Activated T-cell treated with anti-CD3 and anti-CD28 coated beads, Interleukin-2, amount 50 U/mL, for 24 hours (primary cell): ENCODE results near the gene PRKACG.

Source experiments
- DNase-seq: peaks from one replicate; pipeline ENCODE4 v3.0.0-alpha.2; 2020
- H3K27ac Mint-ChIP-seq: 2 replicates; pipeline ENCODE4 v1.8.0; 2020; ENCODE audit warnings: mild to moderate bottlenecking, mixed read lengths
- H3K27me3 Mint-ChIP-seq: 2 replicates; pipeline ENCODE4 v1.8.0; 2020; ENCODE audit warnings: mixed read lengths
- H3K36me3 Mint-ChIP-seq: 2 replicates; pipeline ENCODE4 v1.8.0; 2020; ENCODE audit warnings: low read depth, mixed read lengths
- H3K4me1 Mint-ChIP-seq: 2 replicates; pipeline ENCODE4 v1.8.0; 2020; ENCODE audit warnings: low read depth, mixed read lengths
- H3K4me3 Mint-ChIP-seq: 2 replicates; pipeline ENCODE4 v1.8.0; 2020; ENCODE audit warnings: mild to moderate bottlenecking, moderate library complexity, mixed read lengths
- H3K9me3 Mint-ChIP-seq: 2 replicates; pipeline ENCODE4 v1.8.0; 2020; ENCODE audit warnings: mixed read lengths

Gene PRKACG

DNA sequence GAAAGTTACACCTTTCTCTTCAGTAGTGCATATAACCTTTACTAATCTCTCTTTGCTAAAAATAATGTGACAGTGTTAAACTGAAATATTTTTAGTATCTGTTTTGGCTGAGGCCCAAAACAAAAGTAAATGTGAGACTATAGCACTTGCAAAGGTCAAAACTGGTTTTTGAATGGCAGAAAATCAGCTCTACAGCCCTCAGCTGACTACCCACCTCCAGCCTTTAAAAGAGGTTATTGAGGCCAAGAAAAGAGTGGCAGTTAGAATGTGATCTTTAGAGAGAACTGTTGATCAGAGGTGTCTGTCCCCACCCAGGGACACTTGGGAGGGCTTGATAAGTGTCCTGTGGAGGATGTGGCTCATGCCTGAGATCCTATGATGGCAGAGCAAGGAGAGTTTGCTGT lies 30.9 kb downstream of the PRKACG start:
- H3K27me3 Mint-ChIP-seq = no peaks in the 10 kb centered on the region
- DNase-seq = no peak
- peaks cover 49% of the 10 kb centered on the region for H3K4me1 Mint-ChIP-seq
- no peak overlapping the region for H3K4me3 Mint-ChIP-seq
- peak overlapping the region; percentile 24 for H3K27ac Mint-ChIP-seq
- H3K9me3 Mint-ChIP-seq = no peaks in the 10 kb centered on the region
- no peaks in the 10 kb centered on the region for H3K36me3 Mint-ChIP-seq

DNA sequence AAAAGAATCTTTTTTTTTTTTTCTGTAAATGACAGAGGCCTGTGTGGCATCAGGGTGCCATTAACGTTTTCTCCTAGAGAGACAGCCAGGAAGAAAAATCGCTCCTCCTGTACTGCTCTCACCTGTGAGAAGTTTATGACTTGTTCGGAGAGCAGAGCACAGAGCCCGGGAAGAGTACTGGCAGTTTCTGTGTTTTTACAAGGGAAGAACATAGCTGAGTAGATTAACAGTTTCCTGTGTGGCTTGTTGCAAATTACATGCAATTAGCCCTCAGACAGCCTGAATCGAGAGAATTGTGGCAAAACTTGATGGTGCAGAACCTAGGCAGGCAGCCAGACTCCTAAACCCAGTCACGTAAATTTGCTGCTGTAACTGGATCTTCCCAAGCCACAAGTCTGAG lies 32.1 kb downstream of the PRKACG start:
- no peak for DNase-seq
- H3K27me3 Mint-ChIP-seq = no peaks in the 10 kb centered on the region
- no peak overlapping the region for H3K4me3 Mint-ChIP-seq
- H3K36me3 Mint-ChIP-seq = no peaks in the 10 kb centered on the region
- peaks cover 51% of the 10 kb centered on the region for H3K4me1 Mint-ChIP-seq
- H3K9me3 Mint-ChIP-seq = no peaks in the 10 kb centered on the region
- no peak overlapping the region for H3K27ac Mint-ChIP-seq

DNA sequence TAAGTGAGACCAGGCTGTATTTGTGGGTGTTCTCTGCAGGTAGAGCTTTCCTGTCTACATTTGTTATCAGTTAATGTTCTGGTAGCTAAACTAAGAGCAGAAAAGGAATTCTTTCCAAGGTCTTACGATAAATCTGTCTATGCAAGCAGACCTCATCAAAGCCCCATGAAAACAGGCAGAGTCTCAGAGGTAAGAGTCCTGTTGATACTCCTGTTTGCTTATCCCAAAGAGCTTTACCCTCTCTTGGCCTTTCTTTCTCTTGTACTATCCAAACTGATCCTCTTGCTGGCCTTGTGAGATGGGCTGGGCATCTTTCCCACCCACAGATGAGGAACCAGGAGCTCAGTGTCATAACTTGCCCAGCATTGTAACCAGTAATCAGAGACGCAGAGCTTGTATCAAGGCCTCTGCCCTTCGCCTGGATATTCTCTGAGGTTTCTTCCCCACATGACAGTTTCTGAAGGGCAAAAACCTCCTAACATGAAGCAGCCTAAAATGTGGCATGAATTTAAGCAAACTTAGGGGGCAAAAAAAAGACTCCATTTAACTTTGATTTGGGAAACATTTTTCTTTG lies 33.5 kb downstream of the PRKACG start:
- Mint-ChIP-seq H3K27me3 (no peaks in the 10 kb centered on the region), H3K4me3 (no peak overlapping the region), H3K9me3 (peaks cover 2% of the 10 kb centered on the region), H3K27ac (peak overlapping the region; percentile 27), H3K4me1 (peaks cover 56% of the 10 kb centered on the region), H3K36me3 (no peaks in the 10 kb centered on the region)
- no peak for DNase-seq

DNA sequence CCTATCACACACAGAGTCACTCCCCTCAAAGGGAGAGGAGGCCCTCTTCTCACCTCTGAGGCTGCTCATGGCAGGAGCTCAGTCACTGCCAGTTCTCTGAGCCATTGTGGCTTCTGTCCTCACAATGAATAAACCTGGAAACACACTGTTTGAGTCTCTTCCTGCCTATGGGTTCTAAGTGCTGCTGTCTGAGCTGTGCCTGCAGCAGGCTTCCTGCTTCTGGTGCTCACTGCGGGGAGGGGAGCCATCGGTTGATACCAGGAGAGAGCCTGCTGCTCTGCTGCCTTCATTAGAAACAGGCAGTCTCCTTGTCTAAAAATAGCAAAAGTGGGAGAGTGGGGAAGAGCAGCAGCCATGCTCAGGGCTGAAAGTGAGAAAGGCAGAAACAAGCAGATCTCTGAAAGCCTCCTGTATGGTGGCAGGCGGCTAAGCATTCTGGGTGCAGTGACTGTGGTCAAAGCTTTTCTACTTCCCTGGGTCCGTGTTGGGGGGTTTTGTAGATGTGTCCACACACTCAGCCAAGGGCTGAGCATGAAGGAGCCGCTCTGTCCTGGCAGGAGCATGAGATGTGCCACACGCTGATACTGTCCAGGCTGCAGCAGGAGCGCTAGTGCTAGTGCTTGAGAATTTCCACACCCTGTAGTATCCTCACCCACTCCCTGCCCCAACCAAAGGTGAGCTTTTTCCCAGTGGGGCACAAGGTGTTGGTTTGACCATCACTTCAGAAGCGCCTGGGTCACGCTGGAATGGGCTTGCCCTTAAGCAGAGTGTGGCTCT lies 34.2 kb downstream of the PRKACG start:
- Mint-ChIP-seq H3K9me3 (peaks cover 2% of the 10 kb centered on the region), H3K4me3 (peak overlapping the region; percentile 10), H3K27ac (peak overlapping the region; percentile 84), H3K27me3 (no peaks in the 10 kb centered on the region), H3K36me3 (no peaks in the 10 kb centered on the region), H3K4me1 (peaks cover 63% of the 10 kb centered on the region)
- DNase-seq = peak; percentile 48

DNA sequence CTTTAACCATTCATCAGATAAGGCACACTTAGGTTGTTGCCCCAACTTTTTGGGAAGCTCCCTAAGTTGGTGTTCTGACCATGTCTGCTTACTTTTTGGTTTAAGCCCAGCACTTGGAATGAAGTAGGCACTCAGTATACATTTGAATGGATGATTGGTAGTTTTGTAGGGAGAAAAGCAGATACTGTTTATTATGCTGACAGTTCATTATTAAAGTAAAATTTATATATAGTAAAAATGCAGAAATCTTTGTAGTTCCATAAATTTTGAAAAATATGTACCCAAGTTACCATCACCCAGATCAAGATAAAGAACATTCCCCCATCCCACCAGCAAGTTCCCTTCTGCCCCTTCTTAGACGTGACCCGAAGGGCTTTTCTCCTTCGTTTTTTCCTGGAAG lies 35.4 kb downstream of the PRKACG start:
- peaks cover 2% of the 10 kb centered on the region for H3K9me3 Mint-ChIP-seq
- no peaks in the 10 kb centered on the region for H3K27me3 Mint-ChIP-seq
- no peaks in the 10 kb centered on the region for H3K36me3 Mint-ChIP-seq
- H3K4me3 Mint-ChIP-seq = no peak overlapping the region
- no peak overlapping the region for H3K27ac Mint-ChIP-seq
- no peak for DNase-seq
- H3K4me1 Mint-ChIP-seq = peaks cover 67% of the 10 kb centered on the region

DNA sequence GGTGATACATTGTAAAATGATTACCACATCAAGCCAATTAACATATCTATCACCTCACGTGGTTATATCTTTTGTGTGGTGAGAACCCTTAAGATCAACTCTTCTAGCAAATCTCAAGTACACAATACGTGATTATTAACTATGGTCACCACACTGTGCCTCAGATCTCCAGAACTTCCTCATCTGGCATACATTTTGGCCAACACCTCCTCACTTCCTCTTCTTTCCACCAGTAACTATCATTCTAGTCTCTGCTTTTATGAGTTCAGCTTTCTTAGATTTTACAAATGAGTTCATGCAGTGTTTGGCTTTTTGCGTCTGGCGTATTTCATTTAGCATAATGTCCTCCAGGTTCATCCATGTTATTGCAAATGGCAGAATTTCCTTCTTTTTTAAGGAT lies 35.8 kb downstream of the PRKACG start:
- Mint-ChIP-seq H3K4me3 (no peak overlapping the region), H3K9me3 (peaks cover 2% of the 10 kb centered on the region), H3K36me3 (no peaks in the 10 kb centered on the region), H3K4me1 (peaks cover 66% of the 10 kb centered on the region), H3K27me3 (no peaks in the 10 kb centered on the region), H3K27ac (no peak overlapping the region)
- no peak for DNase-seq

DNA sequence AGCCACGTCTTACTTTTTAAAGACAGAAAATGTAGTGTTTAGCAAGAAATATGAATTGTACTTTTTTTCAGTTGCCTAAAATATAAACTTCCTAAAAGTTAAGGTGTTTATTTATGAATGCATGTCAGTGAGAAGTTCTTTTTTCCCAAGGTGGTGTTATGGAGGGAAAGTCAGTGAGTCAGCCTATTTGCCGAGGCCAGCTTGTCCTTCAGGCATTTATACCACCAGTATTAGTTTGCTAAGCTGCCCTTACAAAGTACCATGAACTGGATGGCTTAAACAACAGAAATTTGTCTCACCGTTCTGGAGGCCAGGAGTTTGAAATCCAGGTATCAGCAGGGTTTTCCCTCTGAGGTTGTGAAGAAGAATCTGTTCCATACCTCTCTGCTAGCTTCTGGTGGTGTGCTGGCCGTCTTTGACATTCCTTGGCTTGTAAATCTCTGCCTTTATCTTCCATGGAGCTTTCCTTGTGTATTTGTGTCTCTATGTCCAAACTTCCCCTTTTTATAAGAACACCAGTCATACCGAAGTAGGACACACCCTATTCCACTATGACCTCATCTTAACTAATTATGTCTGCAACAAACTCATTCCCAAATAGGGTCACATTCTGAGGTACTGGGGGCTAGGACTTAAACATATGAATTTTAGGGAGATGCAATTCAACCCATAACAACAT lies 38.4 kb downstream of the PRKACG start:
- no peaks in the 10 kb centered on the region for H3K36me3 Mint-ChIP-seq
- H3K27me3 Mint-ChIP-seq = no peaks in the 10 kb centered on the region
- H3K27ac Mint-ChIP-seq = peak overlapping the region; percentile 92
- peaks cover 63% of the 10 kb centered on the region for H3K4me1 Mint-ChIP-seq
- no peak for DNase-seq
- H3K9me3 Mint-ChIP-seq = peaks cover 2% of the 10 kb centered on the region
- H3K4me3 Mint-ChIP-seq = peak overlapping the region; percentile 56

DNA sequence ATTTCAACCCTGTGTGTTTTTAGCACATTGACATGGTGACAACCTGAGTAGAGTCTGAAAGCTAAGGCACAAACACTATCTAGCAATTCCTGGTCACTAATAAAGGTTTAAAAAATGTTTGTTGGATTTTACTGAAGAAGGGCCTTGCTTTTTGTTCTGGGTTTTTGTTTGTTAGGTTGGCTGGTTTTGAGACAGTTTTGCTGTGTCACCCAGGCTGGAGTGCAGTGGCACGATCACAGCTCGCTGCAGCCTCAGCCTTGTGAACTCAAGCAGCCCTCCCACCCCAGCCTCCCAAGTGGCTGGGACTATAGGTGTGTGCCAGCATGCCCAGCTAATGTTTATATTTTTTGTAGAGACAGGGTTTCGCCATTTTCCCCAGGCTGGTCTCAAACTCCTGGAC lies 39.0 kb downstream of the PRKACG start:
- Mint-ChIP-seq H3K4me1 (peaks cover 57% of the 10 kb centered on the region), H3K27me3 (no peaks in the 10 kb centered on the region), H3K4me3 (peak overlapping the region; percentile 56), H3K9me3 (peaks cover 2% of the 10 kb centered on the region), H3K36me3 (no peaks in the 10 kb centered on the region), H3K27ac (peak overlapping the region; percentile 92)
- DNase-seq = no peak

DNA sequence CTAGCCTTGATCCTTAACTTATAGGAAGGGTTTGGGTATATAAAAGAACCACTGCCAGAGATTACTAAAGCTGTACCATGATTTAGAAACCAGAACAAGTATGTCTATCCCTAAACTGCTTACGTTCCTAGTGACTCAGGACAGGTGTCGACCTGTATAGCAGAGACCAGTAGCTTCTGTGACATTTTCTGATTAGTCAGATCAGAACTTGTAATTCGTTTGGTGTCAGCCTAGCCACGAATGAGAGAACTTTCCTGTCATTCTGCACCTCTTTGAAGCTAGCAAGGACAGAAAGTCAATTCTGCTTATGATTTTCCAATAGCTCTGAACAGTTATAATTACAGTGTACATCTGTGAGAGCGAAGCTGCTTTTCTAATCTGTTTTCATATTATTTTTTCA lies 39.5 kb downstream of the PRKACG start:
- Mint-ChIP-seq H3K36me3 (no peaks in the 10 kb centered on the region), H3K4me1 (peaks cover 52% of the 10 kb centered on the region), H3K4me3 (peak overlapping the region; percentile 56), H3K27me3 (no peaks in the 10 kb centered on the region), H3K9me3 (peaks cover 2% of the 10 kb centered on the region), H3K27ac (peak overlapping the region; percentile 92)
- DNase-seq = no peak

DNA sequence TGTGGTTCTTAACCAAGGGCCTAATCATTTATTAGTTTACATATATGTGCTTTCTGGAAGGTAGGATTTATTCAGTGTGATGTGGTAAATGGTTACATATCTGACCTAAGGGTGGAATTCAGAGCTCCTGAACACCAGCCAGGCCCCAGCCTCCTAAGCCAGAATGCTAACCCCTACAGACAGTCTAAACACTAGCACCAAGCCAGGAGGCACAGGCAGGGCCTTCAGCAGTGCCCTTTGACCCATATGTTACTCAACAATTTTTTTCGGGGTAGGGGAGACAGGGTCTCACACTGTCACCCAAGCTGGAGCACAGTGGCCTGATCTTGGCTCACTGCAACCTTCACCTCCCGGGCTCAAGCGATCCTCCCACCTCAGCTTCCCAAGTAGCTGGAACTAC lies 40.3 kb downstream of the PRKACG start:
- no peaks in the 10 kb centered on the region for H3K27me3 Mint-ChIP-seq
- peak overlapping the region; percentile 92 for H3K27ac Mint-ChIP-seq
- H3K4me1 Mint-ChIP-seq = peaks cover 44% of the 10 kb centered on the region
- DNase-seq = no peak
- H3K9me3 Mint-ChIP-seq = peaks cover 2% of the 10 kb centered on the region
- no peaks in the 10 kb centered on the region for H3K36me3 Mint-ChIP-seq
- peak overlapping the region; percentile 31 for H3K4me3 Mint-ChIP-seq

DNA sequence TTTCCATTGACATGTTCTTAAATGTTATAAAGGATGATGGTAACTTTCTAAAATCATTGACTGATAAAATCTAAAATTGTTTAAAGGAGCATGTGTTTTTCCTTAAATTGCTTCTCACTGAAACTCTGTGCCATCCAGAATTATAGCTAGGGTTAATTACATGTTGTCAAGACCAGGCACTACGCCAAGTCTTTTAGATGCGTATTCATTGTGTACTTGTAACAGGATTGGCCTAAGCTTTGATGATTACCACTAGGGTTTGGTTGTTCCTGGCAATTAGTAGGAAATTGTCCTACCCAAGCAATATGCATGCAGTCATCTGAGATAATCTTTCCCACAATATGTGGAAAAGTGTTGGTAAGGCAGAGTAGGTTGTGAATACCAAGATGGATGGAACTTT lies 43.8 kb downstream of the PRKACG start:
- no peaks in the 10 kb centered on the region for H3K9me3 Mint-ChIP-seq
- peaks cover 27% of the 10 kb centered on the region for H3K4me1 Mint-ChIP-seq
- no peak overlapping the region for H3K4me3 Mint-ChIP-seq
- DNase-seq = no peak
- H3K27me3 Mint-ChIP-seq = no peaks in the 10 kb centered on the region
- H3K27ac Mint-ChIP-seq = no peak overlapping the region
- H3K36me3 Mint-ChIP-seq = no peaks in the 10 kb centered on the region

DNA sequence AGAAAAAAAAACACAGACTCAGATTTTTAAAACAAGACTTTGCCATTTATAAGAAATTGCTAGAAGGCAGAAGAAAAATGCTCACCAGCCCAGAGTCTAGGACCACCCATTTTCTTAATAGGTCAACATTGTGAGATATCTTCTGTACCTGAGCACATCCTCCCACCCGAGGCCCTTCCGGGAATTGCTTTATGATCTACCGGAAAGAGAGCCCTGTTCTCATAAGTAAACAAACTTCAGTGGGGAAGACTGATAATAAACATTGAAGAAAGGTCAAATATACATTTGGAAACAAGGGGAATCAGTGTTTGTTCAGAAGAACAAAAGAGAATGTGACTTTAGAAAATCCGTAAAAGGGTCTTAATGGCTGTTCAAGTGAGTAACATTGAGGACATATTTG lies 44.4 kb downstream of the PRKACG start:
- H3K27ac Mint-ChIP-seq = no peak overlapping the region
- no peak overlapping the region for H3K4me3 Mint-ChIP-seq
- no peaks in the 10 kb centered on the region for H3K27me3 Mint-ChIP-seq
- H3K9me3 Mint-ChIP-seq = no peaks in the 10 kb centered on the region
- no peak for DNase-seq
- peaks cover 21% of the 10 kb centered on the region for H3K4me1 Mint-ChIP-seq
- no peaks in the 10 kb centered on the region for H3K36me3 Mint-ChIP-seq

DNA sequence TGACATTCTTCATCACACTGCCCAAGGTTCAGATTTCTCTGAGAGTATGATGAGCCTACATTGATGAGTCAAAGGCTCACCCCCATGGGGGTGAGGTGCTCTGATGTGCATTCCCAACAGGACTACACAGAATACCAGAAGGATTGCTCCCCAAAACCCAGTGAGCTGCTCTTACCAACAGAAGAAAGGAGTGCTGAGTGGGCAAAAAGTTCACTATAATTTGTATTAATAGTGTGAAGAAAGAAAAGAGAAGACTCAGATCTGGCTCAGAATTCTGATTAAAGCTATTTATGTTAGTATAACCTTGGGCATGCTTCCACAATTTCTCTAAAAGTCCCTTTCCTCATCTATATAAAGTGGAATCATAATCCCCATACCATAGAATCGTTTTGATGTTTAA lies 46.1 kb downstream of the PRKACG start:
- no peak overlapping the region for H3K4me3 Mint-ChIP-seq
- H3K27me3 Mint-ChIP-seq = no peaks in the 10 kb centered on the region
- no peak for DNase-seq
- no peak overlapping the region for H3K27ac Mint-ChIP-seq
- H3K9me3 Mint-ChIP-seq = no peaks in the 10 kb centered on the region
- no peaks in the 10 kb centered on the region for H3K36me3 Mint-ChIP-seq
- H3K4me1 Mint-ChIP-seq = peaks cover 9% of the 10 kb centered on the region

DNA sequence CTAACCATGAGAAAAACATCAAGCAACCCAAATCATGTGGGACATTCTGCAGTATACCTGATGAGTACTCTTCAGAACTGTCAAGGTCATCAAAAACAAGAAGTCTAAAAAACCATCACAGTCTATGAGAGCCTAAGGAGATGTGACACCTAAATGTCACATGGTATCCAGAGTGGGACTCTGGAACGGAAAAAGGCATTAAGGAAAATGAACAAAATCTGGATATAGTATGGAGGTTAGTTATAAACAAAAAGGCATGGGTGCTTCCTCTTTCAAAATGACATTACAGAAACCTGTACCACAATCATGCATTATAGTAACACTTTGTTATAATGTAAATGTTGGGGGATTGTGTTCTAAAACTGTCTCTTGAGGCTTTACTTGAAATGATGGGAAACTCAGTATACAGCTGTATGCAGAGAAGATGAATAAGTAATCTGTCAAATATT lies 47.4 kb downstream of the PRKACG start:
- Mint-ChIP-seq H3K36me3 (no peaks in the 10 kb centered on the region), H3K27ac (no peak overlapping the region), H3K9me3 (no peaks in the 10 kb centered on the region), H3K4me1 (peaks cover 3% of the 10 kb centered on the region), H3K27me3 (peaks cover 4% of the 10 kb centered on the region), H3K4me3 (no peak overlapping the region)
- no peak for DNase-seq

DNA sequence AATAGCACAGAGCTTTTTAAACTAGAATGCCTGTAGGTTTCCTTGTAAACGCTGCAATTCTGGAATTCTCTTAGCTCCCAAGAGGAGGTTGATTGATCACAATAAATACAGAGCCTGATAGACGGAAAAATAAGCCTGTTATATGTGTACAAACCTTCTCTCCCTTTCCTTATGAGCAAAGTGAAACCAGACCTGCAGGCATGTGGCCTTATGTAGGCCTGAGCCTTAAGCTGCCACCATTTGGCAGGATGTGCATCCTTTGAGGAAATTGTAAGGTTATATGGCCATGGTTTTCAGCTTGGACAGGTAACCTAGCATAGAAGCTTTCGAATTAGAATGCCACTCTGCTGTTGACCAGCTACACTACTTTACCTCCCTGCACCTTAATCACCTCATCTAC lies 49.1 kb downstream of the PRKACG start:
- Mint-ChIP-seq H3K9me3 (no peaks in the 10 kb centered on the region), H3K27ac (no peak overlapping the region), H3K4me3 (no peak overlapping the region), H3K4me1 (no peaks in the 10 kb centered on the region), H3K36me3 (no peaks in the 10 kb centered on the region), H3K27me3 (peaks cover 12% of the 10 kb centered on the region)
- DNase-seq = no peak
